ENCODE measurements around the gene ARL4D. TPM values are rescaled to one million over a fixed set of nuclear protein-coding genes. Genes with fewer than 3 reads are reported as not detected.

ARL4D gene
- total and polyA plus RNA-seq, 2 of the 8 experiments (the other 6 are each of a cell fraction or from before 2014, with no cell fraction given) = 8.4 to 9.2 TPM

GRCh38 chr17:43388359-43389045 is 10.3 kb upstream of the ARL4D start (continued):
- TF ChIP-seq SP1 (IDR thresholded peaks at IDR 0.05; ENCODE audit: low read depth, low read length) (no peak), POLR2A (IDR thresholded peaks at IDR 0.05; ENCODE audit: control extremely low read depth in 1 of 2, low read depth in 2 of 2, low read length in 2 of 2) (peak in 1 of 2 experiments; percentile 61; a peak in 1 of 3 replicates), TBP (IDR thresholded peaks at IDR 0.05; ENCODE audit: low read depth, low read length) (peak; percentile 72), SUZ12 (IDR thresholded peaks at IDR 0.05; ENCODE audit: low read length) (no peak), CTBP2 (IDR thresholded peaks at IDR 0.05; ENCODE audit: borderline replicate concordance, insufficient read depth, insufficient read length, low read length) (no peak), MAX (IDR thresholded peaks at IDR 0.05) (0 out of 2 replicates have a peak, but pooled peaks have one; percentile 16), BRCA1 (IDR thresholded peaks at IDR 0.05; ENCODE audit: low read depth, low read length) (no peak)
